ENCODE data around the gene MACROD2.

The MACROD2 gene

DNA sequence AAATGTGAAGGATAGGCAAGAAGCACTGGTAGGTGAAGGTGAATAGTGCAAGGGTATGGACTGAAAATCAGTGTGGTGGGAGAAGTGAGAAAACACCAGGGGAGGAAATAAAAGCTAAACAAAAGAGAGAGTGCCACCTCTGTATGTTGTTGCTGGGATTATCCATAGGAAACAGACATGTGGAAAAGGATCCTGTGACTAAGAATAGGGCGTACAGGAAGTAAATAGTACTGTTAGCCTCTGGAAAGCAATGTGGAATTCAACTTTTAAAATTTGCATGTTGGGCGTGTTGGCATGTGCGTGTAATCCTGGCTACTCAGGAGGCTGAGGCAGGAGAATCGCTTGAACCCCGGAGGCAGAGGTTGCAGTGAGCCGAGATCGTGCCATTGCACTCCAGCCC, 1916.3 kb downstream of the MACROD2 start:
- no peak for DNase-seq
- intact Hi-C loops (cut with DNase I): no loop called here

DNA sequence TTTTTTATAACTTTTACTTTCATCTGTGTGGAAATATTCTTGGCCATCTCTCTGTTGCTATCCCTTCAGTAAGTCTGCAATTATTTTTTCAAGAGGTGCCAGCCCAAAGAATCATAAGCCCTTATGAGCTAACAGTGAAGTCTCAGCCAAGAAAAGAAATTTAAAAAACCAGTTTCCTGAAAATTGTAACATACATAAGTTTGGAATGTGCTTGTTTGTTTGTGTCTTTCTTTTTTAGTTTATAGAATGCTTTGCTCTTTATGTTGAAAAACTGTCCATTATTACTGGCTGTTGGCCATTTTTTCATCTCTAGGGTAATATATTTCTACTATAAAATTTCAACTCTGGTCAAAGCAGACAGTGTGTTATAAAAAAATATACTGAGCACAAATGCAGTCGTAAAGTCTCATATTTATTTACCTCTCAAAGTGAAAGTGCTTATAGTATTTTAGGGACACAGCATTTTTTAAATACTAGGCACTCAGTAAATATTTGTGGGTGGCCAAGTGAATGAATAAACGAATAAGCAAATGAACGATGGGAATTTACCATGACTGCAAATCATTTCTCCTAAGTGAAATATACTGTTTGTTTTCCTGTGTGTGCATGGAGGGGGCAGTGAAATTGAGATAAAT, 1918.2 kb downstream of the MACROD2 start:
- DNase-seq: no peak
- intact Hi-C loops (cut with DNase I): no loop called here

DNA sequence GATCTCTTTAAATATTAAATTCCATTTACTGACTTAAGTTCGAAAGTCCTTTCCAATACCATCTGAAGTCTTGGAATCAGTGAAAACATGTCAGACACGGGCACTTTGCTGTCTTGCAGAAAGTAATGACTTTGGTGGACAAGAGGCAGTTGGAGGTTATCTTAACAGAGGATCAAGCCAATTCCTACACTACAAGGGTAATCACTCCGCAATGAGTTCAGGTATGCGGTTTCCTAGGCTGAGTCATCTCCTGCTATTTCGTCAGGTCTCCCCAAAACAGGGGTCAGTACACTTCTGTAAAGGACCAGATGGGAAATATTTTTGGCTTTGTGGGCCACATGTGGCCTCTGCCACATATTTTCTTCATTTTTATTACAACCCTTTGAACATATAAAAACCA, 1921.3 kb downstream of the MACROD2 start:
- intact Hi-C loops (cut with DNase I): no loop called here
- no peak for DNase-seq

DNA sequence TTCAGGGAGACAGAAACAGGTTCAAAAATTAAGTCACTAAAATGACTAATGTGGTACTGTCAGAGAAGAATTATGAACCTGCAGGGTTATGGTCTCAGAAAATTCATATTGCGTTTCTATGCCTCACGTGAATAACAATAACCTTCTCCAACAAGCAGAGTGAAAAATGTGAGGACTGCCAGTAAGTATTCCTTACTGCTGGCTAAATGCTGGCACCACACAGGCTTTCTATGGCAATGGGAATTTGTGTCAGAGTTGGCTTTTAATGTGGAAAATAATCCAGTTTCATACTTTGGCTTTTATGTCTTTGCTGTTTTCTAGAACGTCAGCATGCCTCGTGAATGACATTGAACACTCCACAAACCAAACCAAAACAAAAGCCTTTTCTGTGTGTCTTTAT, 1922.0 kb downstream of the MACROD2 start:
- intact Hi-C loops (cut with DNase I): no loop called here
- no peak for DNase-seq

DNA sequence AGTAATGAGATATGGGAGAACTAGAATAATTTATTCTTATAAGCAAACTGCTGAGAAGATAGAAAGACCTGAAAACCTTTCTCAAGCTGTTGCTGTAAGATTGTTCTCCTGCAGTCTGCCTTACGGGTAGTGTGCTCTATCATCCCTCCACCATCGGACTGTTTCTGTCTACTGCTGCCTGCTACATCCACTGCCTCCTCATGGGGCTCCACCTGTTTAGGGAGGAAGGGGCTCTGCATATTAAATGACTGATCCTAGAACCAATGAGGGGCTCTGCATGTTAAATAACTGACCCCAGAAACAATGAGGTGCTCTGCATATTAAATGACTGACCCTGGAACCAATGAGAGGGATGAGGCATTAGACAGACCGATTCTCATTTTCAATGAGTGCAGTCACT, 1923.3 kb downstream of the MACROD2 start:
- DNase-seq: no peak
- intact Hi-C loops (cut with DNase I): no loop called here

DNA sequence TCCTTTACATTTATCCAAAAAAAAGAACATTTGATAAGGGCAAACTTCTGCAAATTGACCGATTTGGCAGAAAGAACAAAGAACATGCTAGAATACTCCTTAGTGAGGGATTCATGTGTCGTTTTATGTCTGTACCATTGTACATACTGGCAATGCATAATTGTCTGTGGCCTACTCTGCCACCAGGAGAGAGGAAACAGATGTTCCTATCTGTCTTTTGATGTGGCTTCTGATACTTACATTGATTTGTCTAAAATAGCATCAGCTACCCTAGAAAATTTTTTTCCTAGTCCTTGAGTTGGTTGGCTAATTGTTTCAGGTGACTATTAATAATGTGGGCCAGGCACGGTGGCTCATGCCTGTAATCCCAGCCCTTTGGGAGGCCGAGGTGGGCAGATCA, 1923.8 kb downstream of the MACROD2 start:
- DNase-seq: no peak
- intact Hi-C loops (cut with DNase I): no loop called here

DNA sequence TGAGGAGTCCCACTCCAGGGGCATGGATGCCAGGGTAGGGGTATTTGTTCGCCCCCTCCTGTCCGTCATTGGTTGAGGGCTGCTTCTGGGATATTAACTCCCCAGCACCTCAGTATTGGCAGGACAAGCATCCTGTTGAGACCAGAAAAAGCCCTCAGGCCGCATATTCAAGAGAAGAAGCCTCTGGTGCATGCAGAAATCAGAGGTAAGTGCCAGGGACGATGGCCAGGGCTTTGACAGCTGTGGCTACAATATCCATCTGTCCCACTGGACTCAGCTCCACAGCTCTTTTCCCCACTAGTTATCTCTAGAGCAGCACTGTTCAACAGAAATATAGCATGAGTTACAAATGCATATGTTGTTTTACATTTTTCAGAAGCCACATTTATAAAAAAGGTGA, 1926.6 kb downstream of the MACROD2 start:
- intact Hi-C loops (cut with DNase I): no loop called here
- no peak for DNase-seq

DNA sequence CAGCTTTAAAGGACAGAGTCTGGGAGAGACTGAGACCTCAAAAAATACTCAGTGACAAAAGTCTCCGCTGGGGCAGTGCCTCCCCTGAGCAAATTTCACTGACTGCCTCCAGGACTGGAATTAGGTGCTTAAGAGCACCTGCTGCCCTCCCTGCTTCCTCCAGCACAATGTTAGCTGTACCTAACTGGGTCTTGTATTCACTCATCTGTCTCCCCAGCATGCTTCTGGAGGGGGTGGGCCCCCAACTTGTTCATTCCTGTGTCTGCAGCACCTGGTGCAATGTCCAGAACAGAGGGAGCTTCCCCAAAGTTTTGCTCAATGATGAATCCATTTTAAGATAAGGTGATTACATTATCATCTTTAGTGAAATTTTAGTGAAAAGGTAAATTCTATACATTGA, 1927.2 kb downstream of the MACROD2 start:
- intact Hi-C loops (cut with DNase I): no loop called here
- DNase-seq: no peak

DNA sequence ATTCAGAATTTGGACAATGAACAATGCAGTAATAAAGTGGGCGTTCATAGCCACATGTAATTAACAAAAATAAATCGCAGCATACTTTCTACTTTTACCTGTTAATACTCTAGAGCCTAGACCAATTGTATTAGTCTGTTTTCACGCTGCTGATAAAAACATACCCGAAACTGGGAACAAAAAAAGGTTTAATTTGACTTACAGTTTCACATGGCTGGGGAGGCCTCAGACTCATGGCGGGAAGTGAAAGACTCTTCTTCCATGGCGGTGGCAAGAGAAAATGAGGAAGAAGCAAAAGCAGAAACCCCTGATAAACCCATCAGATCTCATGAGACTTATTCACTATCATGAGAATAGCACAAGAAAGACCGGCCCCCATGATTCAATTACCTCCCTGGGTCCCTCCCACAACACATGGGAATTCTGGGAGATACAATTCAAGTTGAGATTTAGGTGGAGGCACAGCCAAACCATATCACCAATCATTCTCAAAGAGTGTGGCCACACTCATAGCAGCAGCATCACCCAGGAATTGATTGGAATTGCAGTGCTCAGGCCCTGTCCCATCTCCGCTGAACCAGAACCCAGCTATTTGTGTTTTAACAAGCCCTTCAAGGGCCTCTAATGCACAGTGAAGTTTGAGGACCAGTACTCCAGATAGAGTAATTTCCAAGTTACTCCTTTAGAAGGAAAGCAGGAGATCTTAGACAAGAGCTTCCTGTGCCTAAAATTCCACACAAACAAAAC, 1927.9 kb downstream of the MACROD2 start:
- intact Hi-C loops (cut with DNase I): no loop called here
- no peak for DNase-seq

DNA sequence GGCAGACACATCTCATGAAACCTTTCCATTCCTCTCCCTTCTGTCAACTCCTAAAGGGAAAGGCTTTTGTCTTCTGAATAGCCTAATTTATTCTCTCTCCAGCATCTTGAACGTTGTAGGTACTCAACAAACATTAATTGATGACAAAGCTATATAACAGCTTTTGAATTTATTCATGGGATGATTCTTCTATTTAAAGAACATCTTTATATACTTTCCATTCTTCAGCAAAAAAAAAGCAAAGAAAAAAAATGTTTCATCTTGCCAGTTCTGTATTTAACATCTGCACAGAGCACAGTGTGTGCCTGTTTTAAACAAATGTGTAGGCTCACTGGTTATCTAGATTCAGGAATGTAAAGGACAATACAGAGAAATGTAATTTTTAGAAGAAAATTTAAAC, 1929.2 kb downstream of the MACROD2 start:
- DNase-seq: no peak
- intact Hi-C loops (cut with DNase I): no loop called here

DNA sequence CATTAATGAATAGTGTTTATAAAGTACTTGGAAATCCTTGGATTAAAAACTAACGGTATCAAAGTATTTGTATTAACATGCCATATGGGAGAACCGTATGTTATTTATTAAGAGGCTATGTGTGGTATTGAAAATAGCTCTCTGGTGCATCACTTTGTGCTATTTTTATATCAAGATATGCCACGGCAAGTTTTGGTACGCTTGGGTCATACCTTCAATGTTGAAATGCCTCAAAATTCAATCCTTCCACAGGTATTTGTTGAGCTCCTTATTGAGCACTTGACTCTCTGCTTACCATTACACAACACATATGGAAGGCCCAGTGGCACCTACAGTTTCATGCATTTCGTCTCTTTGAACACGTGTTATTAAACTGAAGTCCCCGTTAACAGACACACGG, 1930.1 kb downstream of the MACROD2 start:
- no peak for DNase-seq
- intact Hi-C loops (cut with DNase I): no loop called here

DNA sequence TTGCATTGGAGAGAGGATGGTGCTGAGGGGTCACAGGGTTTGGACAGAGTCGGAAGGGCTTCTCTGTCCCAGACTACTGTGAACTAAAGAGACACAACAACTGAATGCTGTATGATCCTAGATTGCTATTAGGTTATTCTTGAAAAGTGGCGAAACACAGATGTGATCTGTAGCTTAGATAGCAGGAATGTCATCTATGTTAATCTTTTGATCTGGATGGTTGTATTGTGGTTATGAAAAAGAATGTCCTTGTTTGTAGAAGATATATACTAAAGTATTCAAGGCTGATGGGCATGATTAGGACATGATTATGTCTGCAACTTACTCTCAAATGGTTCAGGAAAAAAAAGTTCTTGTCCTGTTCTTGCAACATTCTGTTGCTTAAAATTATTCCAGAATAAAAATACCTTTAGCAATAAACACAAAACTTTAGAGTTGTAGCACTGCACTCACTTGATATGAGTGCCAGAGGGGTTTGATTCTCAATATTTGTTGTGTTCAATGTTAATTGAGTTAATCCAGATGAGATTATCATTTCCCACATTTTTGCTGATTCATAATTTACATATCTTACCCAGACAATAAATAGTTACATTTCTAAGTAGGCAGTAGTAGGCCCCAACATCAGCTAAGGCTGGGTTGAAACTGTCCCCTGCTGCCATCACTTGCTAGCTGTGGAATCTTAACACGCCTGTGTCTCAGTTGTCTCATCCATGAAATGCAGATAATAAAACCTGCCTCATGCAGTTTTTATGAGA, 1932.8 kb downstream of the MACROD2 start:
- intact Hi-C loops (cut with DNase I): no loop called here
- DNase-seq: no peak

DNA sequence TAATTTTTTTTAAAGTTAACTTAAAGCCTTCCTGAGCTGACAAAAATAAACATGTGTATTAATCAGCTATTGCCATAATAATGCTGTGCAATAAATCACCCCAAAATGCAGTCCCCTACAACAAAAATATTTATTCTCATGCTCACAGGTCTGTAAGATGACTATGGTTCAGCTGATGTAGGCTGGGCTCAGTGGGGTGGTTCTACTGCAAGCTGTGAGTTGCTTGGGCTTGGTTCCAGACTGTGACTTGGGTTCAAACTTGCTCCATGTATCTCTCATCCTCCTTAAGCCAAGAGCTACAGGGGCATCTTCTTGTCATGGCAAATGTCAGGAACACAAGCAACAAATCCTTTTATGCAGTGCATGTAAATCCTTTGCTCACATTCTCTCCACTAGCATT, 1933.6 kb downstream of the MACROD2 start:
- intact Hi-C loops (cut with DNase I): no loop called here
- no peak for DNase-seq

DNA sequence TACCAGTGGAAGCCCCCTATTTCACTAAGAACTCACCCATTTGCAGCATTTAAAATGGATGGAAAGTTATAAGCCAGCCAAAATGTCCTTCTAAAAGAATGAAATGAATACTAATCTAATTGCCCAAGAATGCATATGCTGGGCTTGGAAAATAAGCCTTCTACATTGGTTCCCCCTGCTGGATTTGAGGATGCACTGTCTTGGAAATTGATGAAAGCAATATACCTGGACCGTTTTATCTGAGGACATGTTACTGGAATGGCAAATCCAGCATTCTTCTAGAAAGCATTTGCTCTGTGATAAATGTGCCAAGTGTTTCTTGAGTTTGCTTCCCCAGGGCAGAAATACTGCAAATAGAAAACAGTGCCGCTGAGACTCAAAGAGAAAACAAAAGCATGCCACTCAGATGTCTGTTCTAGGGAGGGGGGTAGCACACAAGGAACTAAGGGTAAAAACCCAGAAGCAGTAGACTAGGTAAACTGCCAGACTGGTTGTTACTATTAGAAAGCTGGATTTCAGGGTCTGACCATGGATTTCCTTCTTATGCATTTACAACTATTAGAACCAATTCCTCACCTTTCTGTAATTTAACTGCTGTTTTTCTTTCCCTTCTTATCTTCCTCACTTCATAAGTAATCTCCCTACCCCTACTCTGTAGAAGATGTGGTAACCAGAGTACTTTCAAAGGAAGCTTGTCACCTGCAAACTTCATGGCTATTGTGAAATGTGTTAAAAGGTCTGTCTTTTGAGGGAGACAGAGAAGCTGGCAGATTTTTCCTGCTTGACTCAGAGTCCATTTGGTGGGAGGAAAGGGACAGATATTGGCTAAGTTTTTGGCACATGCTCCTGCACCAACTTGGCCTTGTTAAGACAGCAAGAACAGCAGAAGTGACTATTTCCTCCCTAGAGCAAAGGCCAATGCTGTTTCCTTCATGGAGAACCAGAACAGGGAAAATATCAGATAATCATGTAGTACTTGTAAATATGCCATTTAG, 1935.3 kb downstream of the MACROD2 start:
- peak in 11 of 42 donors; percentile 6 to 62 (median 22) for DNase-seq
- intact Hi-C loops (cut with DNase I): no loop called here

DNA sequence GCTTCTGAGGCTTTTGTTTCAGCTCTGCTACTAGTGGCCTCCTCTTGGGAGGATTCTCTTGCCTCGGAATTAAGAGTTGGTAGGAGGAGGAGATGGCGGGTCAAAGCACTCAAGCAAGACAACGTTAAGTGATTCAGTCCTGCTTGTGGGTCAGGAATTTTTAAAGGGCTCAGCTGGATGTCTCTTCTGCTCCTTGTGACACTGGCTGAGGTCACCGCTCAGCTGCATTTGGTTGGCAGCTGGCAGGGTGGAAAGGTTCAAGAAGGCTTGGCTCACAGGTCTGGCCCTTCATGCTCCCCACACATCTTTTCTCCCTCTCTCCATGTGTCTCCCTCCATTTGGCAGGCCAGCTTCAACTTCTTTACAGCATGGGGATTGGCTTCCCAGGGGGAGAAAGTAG, 1936.6 kb downstream of the MACROD2 start:
- no peak for DNase-seq
- intact Hi-C loops (cut with DNase I): no loop called here

DNA sequence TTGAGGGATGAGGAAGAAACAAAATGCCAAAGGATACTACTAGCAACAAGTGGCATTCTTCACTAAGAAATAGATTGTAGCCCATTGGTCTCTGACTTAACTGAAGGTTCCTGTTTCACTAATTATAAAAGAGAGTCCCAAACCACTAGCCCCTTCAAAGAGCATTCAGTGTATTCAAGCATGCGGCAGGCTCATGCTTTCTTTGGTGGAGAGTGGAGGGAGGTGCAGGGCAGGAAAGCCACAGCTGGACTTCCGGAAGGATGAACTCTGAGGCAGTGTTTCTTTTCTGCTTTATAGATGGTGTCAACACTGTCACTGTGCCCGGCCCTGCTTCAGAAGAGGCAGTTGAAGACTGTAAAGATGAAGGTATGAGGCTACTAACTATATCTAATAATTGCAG, 1941.9 kb downstream of the MACROD2 start:
- intact Hi-C loops (cut with DNase I): no loop called here
- peak in 3 of 42 donors; percentile 3 to 18 (median 10) for DNase-seq

DNA sequence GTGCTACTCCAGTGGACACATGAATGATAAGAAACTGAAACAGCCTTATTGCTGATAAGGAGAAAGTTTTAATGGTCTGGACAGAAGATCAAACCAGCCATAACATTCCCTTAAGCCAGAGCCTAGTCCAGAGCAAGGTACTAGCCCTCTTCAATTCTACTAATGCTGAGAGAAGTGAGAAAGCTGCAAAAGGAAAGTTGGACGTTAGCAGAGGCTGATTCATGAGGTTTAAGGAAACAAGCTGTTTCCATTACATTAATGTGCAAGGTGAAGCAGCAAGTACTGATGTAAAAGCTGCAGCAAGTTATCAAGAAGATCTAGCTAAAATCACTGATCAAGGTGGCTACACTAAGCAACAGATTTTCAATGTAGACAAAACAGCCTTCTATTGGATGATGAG, 1943.5 kb downstream of the MACROD2 start:
- DNase-seq: no peak
- intact Hi-C loops (cut with DNase I): no loop called here

DNA sequence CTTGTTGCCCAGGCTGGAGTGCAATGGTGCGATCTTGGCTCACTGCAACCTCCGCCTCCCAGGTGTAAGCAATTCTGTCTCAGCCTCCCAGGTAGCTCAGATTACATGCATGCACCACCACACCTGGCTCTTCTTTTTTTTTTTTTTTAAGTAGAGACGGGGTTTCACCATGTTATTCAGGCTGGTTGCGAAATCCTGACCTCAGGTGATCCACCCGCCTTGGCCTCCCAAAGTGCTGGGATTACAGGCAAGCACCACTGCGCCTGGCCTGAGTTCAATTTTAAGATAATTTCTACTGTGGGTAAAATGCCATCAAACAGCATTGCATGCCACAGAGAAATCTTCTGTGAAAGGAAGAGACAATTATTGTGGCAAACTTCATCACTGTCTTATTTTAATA, 1944.8 kb downstream of the MACROD2 start:
- intact Hi-C loops (cut with DNase I): no loop called here
- DNase-seq: no peak

DNA sequence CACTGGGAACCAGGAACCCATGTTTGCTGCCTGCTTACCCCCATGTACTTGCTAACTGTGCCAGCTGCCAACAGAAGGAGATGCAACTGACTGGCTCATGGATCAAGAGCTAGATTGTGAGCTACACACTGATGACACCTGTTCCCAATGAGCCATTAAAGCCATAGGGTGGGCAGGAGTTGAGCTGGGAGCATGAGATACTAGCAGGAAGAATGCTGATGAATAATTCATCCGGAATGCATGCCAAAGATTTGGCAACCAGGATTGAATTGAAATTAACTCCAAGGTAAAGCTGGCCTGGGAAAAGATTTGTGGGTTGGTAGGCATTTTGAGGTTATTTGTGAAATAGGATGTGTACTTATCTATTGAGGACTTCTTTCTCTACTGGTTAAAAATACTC, 1946.8 kb downstream of the MACROD2 start:
- intact Hi-C loops (cut with DNase I): no loop called here
- DNase-seq: no peak

All from head of caudate nucleus (tissue), 42 donors.